GM18909 (cell line): ENCODE results near the gene CACNA1C.

ENCODE experiments used
- ATAC-seq: cut with Tn5 transposase; IDR thresholded peaks from one replicate; pipeline ENCODE4 v1.9.1; 2021; ENCODE audit warnings: mild to moderate bottlenecking; ENCODE audit not compliant: unreplicated experiment, poor library complexity

The CACNA1C gene

GRCh38 chr12:2581293-2582045, 528.7 kb downstream of the CACNA1C start:
- ATAC-seq, result no peak

- no peak for ATAC-seq
Observed at GRCh38 chr12:2582631-2583030, 529.8 kb downstream of the CACNA1C start.

DNA sequence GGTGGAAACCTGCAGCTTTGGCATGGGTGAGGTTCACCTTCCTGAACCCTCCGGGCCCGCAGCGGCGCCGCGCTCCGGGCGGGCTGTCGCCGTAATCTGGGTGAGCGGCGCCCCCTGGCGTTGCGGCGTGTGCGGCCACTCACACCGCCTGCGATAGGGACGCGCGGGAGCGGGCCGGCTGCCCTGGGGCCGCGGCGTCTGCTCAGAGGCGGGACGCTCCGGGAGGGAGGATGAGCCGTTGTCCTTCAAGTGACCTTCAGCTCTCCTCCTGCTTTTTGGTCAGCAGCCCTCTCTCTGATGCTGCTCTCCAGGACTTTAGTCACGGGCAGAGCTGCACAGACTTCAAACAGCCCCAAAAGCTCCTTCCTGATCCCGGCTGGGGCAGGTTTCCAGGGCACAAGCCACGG, 530.3 kb downstream of the CACNA1C start:
- ATAC-seq, result no peak

DNA sequence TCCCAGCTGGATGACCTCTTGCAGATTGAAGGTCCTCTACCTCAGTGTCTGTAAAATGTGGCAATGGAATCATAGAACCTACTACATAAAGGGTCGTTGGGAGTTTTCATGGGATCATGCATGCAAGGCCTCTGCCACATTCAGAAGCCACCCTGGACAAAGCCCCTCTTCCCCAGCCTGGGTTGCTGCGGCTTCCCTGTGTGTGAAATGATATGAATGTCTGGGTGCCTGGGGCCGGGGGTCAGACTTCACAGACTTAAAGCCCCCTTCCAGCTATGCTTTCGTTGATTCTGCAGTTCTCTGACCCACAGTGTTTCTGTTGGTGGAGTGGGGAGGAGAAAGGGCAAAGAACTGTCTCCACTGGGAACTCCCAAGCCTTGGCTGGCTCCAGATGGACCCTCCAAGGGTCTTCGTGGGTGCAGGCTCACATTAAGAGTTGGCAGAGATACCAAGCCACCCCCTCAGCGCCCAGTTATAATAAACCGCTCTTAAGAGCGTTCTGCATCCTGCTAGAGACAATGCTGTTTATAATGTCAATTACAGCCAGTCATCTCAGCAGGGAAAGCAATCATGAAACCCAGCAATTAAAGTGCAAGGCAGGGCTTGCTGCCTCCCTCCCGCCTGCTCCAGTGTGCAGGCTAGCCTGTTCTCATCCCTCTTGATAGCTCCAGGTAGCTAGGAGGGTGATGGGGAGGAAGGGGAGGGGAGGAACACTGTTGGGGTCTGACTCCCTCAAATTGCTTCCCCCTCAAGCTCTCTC, 531.0 kb downstream of the CACNA1C start:
- no peak for ATAC-seq

- ATAC-seq, result no peak
Observed at GRCh38 chr12:2586156-2587038, 533.6 kb downstream of the CACNA1C start.

DNA sequence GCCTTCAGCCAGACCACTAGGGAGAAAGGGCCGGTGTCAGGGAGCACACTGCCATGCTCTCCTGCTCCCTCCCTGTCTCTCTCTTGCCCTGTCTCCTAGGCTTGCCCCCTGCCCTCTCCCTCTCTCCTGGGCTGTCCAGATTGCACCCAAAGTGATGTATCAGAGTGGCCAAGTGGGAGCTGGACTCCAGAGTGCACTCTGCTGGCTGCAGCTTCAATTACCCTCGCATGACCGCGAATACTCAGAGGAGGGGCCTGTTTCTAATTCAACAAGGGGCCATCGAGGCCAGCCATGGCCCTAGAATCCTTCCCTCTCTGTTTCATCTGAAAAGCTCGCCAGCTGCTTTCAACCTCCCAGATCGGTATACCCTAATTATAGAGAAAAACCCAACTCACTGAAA, 535.6 kb downstream of the CACNA1C start:
- ATAC-seq, result no peak

GRCh38 chr12:2589381-2589780, 536.6 kb downstream of the CACNA1C start:
- ATAC-seq, result no peak

- no peak for ATAC-seq
Observed at GRCh38 chr12:2593045-2593444, 540.3 kb downstream of the CACNA1C start.

GRCh38 chr12:2596441-2596840, 543.7 kb downstream of the CACNA1C start:
- no peak for ATAC-seq

GRCh38 chr12:2605301-2605700, 552.5 kb downstream of the CACNA1C start:
- ATAC-seq, result no peak

- no peak for ATAC-seq
Observed at GRCh38 chr12:2606186-2606910, 553.6 kb downstream of the CACNA1C start.

- ATAC-seq, result no peak
Observed at GRCh38 chr12:2607881-2608607, 555.3 kb downstream of the CACNA1C start.

DNA sequence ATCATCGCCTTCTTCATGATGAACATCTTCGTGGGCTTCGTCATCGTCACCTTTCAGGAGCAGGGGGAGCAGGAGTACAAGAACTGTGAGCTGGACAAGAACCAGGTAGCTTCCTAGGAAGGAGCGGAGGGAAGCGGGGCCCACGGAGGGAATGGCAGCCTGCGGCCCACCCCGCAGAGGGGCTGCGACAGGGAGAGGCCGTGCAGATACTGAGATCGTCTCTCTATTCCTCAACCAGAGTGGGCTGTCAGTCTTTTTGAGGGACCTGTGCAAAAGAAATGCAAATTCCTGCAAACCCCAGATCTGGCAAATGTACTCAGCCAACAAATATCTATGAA, 555.8 kb downstream of the CACNA1C start:
- ATAC-seq, result no peak

DNA sequence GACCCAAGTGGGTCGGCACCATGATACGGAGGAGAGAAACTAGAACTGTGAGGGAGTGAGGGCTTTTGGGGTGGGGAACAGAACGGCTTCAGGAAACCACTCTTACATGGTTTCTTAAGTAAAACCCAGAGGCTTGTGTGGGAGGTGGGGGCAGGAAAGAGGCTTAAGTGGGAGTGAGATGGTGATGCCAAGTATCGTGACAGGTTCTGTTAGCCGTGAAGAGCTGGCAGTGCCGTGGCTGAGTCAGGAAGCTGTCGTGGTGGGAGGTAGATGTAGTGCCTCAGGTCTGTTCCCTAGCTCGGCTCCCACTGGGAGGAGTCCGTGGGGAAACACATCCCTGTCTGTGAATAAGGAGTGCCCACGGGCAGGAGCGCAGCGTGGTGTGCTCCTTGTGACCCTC, 556.2 kb downstream of the CACNA1C start:
- ATAC-seq, result no peak

GRCh38 chr12:2610358-2610757, 557.6 kb downstream of the CACNA1C start:
- no peak for ATAC-seq

DNA sequence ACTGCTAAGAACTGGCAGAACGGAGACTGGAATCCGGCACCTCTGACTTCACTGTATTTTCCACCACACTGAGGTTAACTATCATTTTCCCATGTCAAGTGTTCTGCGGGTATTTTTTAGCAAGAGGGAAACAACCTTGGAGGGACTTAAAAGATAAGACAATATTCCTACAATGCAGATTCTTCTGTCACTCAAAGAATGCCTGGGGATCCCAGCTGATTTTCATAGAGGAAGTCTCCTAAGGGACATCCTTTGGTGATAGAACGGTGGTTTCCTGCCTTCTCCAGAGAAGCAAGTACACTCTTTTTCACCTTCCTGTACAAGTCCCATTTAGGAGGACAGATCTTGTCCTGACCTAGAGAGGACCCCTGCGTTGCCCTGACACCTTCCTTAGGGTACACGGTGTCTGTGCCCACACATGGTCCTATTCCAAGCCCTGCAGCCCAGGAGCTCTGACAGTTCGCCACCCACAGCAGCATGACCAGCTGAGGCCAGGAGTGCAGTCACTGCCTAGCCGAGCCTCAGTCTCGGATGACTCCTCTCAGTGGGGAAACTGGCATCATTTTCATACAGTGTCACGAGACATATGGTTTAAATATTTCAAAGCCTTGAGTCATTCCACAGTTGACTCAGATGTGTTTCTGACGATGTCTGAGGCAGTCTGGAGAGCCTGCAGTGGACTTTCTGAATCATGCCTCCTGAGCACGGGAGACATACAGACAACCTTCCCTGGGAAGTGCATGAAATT, 560.7 kb downstream of the CACNA1C start:
- no peak for ATAC-seq

DNA sequence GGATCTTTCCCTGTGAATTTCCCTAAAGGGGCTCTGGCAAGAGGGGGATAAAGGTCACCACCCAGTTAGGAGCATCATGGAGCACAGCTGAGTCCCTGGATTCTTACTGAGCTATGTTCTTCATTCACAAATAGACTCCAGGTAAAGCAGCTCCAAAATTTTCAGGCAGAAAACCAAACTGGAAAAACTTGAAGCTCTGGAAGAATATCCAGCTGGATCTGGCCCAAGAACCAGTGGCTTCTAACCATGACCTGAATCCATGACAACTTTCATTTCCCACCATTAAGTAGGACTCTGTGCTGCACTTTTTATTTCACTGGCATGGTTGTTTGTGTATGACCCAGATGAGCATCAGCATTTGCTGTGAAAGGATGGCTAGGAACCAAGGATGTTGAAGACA, 561.6 kb downstream of the CACNA1C start:
- no peak for ATAC-seq

GRCh38 chr12:2615665-2616402, 563.0 kb downstream of the CACNA1C start:
- no peak for ATAC-seq
